ENCODE data around the gene GPHA2. TPM values are rescaled to one million over a fixed set of nuclear protein-coding genes. Genes with fewer than 3 reads are reported as not detected.

GPHA2 gene
- total RNA-seq, 1 donor from 2014 or later, result 0.41 TPM

DNA sequence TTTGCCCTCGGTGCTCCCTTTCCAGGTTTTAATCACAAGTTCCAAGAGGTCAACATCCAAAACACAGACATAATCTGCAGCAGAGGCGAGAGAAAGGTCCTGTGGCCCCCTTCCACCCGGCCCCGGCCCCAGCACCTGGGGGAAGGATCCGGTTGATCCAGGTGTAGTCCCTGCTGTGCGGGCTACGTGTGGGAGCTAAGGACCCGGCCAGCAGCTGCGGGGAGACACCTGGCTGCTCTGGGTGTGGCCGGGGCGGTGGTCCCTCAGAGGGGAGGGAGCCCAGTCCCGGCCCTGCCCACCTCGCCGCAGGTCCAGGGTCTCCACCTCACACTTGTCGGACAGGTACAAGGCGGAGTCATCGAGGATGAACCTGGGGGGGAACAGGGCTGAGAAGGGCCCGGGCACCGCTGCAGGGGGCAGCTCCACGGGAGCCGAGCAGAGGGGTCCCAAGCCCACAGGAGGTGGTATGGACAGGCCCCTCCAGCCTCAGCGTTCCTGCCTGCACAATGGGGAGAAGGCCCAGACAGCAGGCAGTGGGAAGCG is 32.3 kb downstream of the GPHA2 start:
- Mint-ChIP-seq H3K9me3 (ENCODE audit: low read depth) (no peaks in the 10 kb centered on the region), H3K27ac (no peak overlapping the region), H3K27me3 (no peaks in the 10 kb centered on the region), H3K4me3 (ENCODE audit: low read depth) (no peak overlapping the region), H3K36me3 (ENCODE audit: insufficient read depth) (peaks cover 13% of the 10 kb centered on the region), H3K4me1 (ENCODE audit: low read depth) (no peaks in the 10 kb centered on the region)
- TF ChIP-seq CTCF (IDR thresholded peaks at IDR 0.05; ENCODE audit: unreplicated experiment), result no peak
- DNase-seq (ENCODE audit: low spot score, unreplicated experiment), result no peak

DNA sequence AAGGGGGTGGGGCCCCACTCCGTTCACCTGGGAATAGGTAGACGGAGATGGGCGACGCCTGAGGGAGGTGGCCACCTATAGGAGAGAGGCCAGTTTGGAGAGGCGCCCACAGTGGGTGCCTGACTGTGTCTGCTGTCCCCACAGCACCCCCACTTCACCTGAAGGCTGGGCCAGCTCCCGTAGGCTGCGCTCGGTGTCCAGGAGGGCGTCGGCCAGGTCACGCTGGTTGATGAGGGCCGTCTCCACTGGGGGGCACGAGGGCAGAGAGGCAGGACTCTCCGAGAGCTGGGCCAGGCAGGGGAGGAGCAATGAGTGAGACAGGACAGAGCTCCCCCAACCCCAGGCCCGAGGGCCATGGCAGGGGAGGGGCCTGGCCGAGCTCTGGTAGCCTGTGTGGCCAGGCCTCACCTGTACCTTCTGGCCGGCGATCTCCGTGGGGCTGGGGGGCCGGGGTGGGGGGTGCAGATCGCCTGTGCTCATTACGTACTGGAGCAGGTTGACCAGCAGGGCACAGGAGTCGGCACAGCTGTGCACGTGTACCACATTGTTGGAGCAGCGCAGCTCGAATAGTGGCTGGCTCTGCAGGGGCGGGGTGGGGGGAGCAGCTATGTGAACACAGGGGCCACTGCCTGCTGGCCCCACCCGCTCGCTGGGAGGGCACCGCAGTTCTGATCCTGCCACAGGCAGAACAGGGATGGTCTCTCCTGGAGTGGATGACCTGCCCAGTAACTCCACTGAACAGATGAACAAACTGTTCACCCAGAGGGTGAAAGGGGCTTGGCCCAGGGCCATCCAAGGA is 33.4 kb downstream of the GPHA2 start:
- no peaks in the 10 kb centered on the region for H3K27me3 Mint-ChIP-seq
- no peaks in the 10 kb centered on the region for H3K4me1 Mint-ChIP-seq (ENCODE audit: low read depth)
- no peak for TF ChIP-seq CTCF (IDR thresholded peaks at IDR 0.05; ENCODE audit: unreplicated experiment)
- H3K27ac Mint-ChIP-seq, result no peak overlapping the region
- peaks cover 10% of the 10 kb centered on the region for H3K36me3 Mint-ChIP-seq (ENCODE audit: insufficient read depth)
- H3K9me3 Mint-ChIP-seq (ENCODE audit: low read depth), result no peaks in the 10 kb centered on the region
- H3K4me3 Mint-ChIP-seq (ENCODE audit: low read depth), result no peak overlapping the region
- no peak for DNase-seq (ENCODE audit: low spot score, unreplicated experiment)

- DNase-seq (ENCODE audit: low spot score, unreplicated experiment), result no peak
- Mint-ChIP-seq H3K9me3 (ENCODE audit: low read depth) (no peaks in the 10 kb centered on the region), H3K4me3 (ENCODE audit: low read depth) (no peak overlapping the region), H3K27me3 (no peaks in the 10 kb centered on the region), H3K27ac (no peak overlapping the region), H3K4me1 (ENCODE audit: low read depth) (no peaks in the 10 kb centered on the region), H3K36me3 (ENCODE audit: insufficient read depth) (peaks cover 10% of the 10 kb centered on the region)
- no peak for TF ChIP-seq CTCF (IDR thresholded peaks at IDR 0.05; ENCODE audit: unreplicated experiment)
These were observed 34.9 kb downstream of the GPHA2 start for GRCh38 chr11:64900774-64901173.

GRCh38 chr11:64900263-64900678 is 35.4 kb downstream of the GPHA2 start:
- TF ChIP-seq CTCF (IDR thresholded peaks at IDR 0.05; ENCODE audit: unreplicated experiment), result no peak
- H3K36me3 Mint-ChIP-seq (ENCODE audit: insufficient read depth), result peaks cover 9% of the 10 kb centered on the region
- no peaks in the 10 kb centered on the region for H3K27me3 Mint-ChIP-seq
- no peaks in the 10 kb centered on the region for H3K4me1 Mint-ChIP-seq (ENCODE audit: low read depth)
- H3K27ac Mint-ChIP-seq, result no peak overlapping the region
- DNase-seq (ENCODE audit: low spot score, unreplicated experiment), result no peak
- H3K9me3 Mint-ChIP-seq (ENCODE audit: low read depth), result no peaks in the 10 kb centered on the region
- no peak overlapping the region for H3K4me3 Mint-ChIP-seq (ENCODE audit: low read depth)

GRCh38 chr11:64898541-64898940 is 37.2 kb downstream of the GPHA2 start:
- DNase-seq (ENCODE audit: low spot score, unreplicated experiment), result no peak
- H3K27ac Mint-ChIP-seq, result no peak overlapping the region
- no peaks in the 10 kb centered on the region for H3K27me3 Mint-ChIP-seq
- H3K4me3 Mint-ChIP-seq (ENCODE audit: low read depth), result no peak overlapping the region
- H3K4me1 Mint-ChIP-seq (ENCODE audit: low read depth), result peaks cover 6% of the 10 kb centered on the region
- H3K9me3 Mint-ChIP-seq (ENCODE audit: low read depth), result no peaks in the 10 kb centered on the region
- no peak for TF ChIP-seq CTCF (IDR thresholded peaks at IDR 0.05; ENCODE audit: unreplicated experiment)
- peaks cover 8% of the 10 kb centered on the region for H3K36me3 Mint-ChIP-seq (ENCODE audit: insufficient read depth)
